GM12878 (cell line): ENCODE measurements around the gene CACNA1S. TPM values are rescaled to one million over a fixed set of nuclear protein-coding genes. Genes with fewer than 3 reads are reported as not detected.

ENCODE experiments used
- ATAC-seq: fragments of 200-7000 bp; cut with Tn5 transposase; 3 replicates; pipeline ENCODE4 v1.9.1; 2020; ENCODE audit warnings: mild to moderate bottlenecking, moderate library complexity
- BruUV-seq: library from RNA; stranded (reverse); fragments of 400-500 nt; replicated peaks from 2 replicates; lab custom pipeline; 2021; lab: Mats Ljungman, UMichigan
- CTCF ChIA-PET: fragments of 300-600 bp; sonication (Branson Sonifier 250); formaldehyde crosslinking; extraction: SDS; loops from one replicate; lab custom pipeline; 2021; ENCODE audit warnings: inconsistent platforms; lab: Yijun Ruan, JAX
- POLR2A ChIA-PET: fragments of 350-600 bp; formaldehyde crosslinking; extraction: SDS; loops from one replicate; lab custom pipeline; 2021; ENCODE audit warnings: inconsistent platforms; lab: Charles Lee
- RAD21 ChIA-PET: fragments of 300-600 bp; sonication (Branson Sonifier 250); formaldehyde crosslinking; loops from one replicate; lab custom pipeline; 2023; ENCODE audit warnings: antibody characterized with exemption; ENCODE audit not compliant: unreplicated experiment; lab: Charles Lee
- SMC1A ChIA-PET: fragments of 300-600 bp; sonication (Branson Sonifier 250); formaldehyde crosslinking; loops from one replicate; lab custom pipeline; 2023; ENCODE audit not compliant: unreplicated experiment, uncharacterized antibody; lab: Charles Lee
- DNase-seq: peaks from one replicate; pipeline ENCODE4 v3.0.0-alpha.2; 2011; ENCODE audit warnings: low read depth, low spot score
- FAIRE-seq: peaks from 3 replicates; lab custom pipeline; 2011; peaks lifted over from hg19 to GRCh38; lab: Jason Lieb, UNC
- H2AFZ ChIP-seq: 2 replicates; pipeline ENCODE4 v1.6.0; 2011; ENCODE audit warnings: low read depth, low read length, control low read depth; ENCODE audit not compliant: control insufficient read depth
- H3K27ac ChIP-seq: 2 replicates; pipeline ENCODE4 v1.5.1; 2011; ENCODE audit warnings: control low read depth; ENCODE audit not compliant: control insufficient read depth, insufficient read depth
- H3K27me3 ChIP-seq, 2 experiments: replicated peaks in 1 of 2; 2 replicates each; pipeline versions ENCODE4 v1.6.0 to v1.6.1; 2011; ENCODE audit warnings: low read length in 1 of 2; ENCODE audit not compliant: control insufficient read depth in 2 of 2, insufficient read depth in 2 of 2
- H3K36me3 ChIP-seq, 2 experiments: 2 replicates each; pipeline ENCODE4 v1.5.1; 2011; ENCODE audit warnings: low read length in 1 of 2; ENCODE audit not compliant: control insufficient read depth in 2 of 2, insufficient read depth in 2 of 2
- H3K4me1 ChIP-seq: 2 replicates; pipeline ENCODE4 v1.6.1; 2011; ENCODE audit warnings: mild to moderate bottlenecking, low read length, moderate library complexity, mixed read lengths; ENCODE audit not compliant: control insufficient read depth, insufficient read depth
- H3K4me2 ChIP-seq: 2 replicates; pipeline ENCODE4 v1.6.0; 2011; ENCODE audit warnings: control low read depth; ENCODE audit not compliant: control insufficient read depth, insufficient read depth
- H3K4me3 ChIP-seq: fragments of 200-600 bp; sonication (generic); 2 replicates; pipeline ENCODE4 v1.5.1; 2016
- H3K79me2 ChIP-seq: 2 replicates; pipeline ENCODE4 v1.6.0; 2011; ENCODE audit warnings: low read length; ENCODE audit not compliant: control insufficient read depth, insufficient read depth
- H3K9ac ChIP-seq: 2 replicates; pipeline ENCODE4 v1.8.0; 2011; ENCODE audit warnings: low read length, control low read depth, mixed read lengths; ENCODE audit not compliant: control insufficient read depth, insufficient read depth
- H3K9me3 ChIP-seq: replicated peaks from 3 replicates; pipeline ENCODE4 v1.5.1; 2011; ENCODE audit warnings: mild to moderate bottlenecking, low read length; ENCODE audit not compliant: control insufficient read depth, insufficient read depth
- H4K20me1 ChIP-seq: 2 replicates; pipeline ENCODE4 v1.6.0; 2011; ENCODE audit not compliant: control insufficient read depth, insufficient read depth
- FOS ChIP-seq: IDR thresholded peaks from 3 replicates; pipeline ENCODE4 v1.6.1; 2011; ENCODE audit warnings: borderline replicate concordance; ENCODE audit not compliant: insufficient read length; ENCODE audit errors: extremely low read depth
- JUNB ChIP-seq: IDR thresholded peaks from 2 replicates; pipeline ENCODE4 v1.6.1; 2016; ENCODE audit warnings: antibody characterized with exemption, mild to moderate bottlenecking
- PML ChIP-seq: IDR thresholded peaks from 2 replicates; pipeline ENCODE4 v1.6.1; 2012; ENCODE audit warnings: low read length, inconsistent platforms
- RB1 ChIP-seq: fragments of 450-650 bp; formaldehyde crosslinking; IDR thresholded peaks from 2 replicates; pipeline ENCODE4 v1.6.1; 2017; ENCODE audit warnings: mild to moderate bottlenecking, borderline replicate concordance
- TCF12 ChIP-seq: IDR thresholded peaks from 2 replicates; pipeline ENCODE4 v1.6.1; 2011; ENCODE audit warnings: low read depth, mild to moderate bottlenecking, low read length
- TCF7 ChIP-seq: IDR thresholded peaks from 2 replicates; pipeline ENCODE4 v1.6.1; 2014; ENCODE audit warnings: antibody characterized with exemption, borderline replicate concordance
- WGBS: methylation state at CpG from one replicate; pipeline ENCODE4 v1.1.6; 2016; ENCODE audit warnings: low lambda C conversion rate; ENCODE audit not compliant: insufficient replicate concordance, insufficient coverage; ENCODE audit errors: missing lambda C conversion rate; 5-methylcytosine and 5-hydroxymethylcytosine counted together
- in situ Hi-C: fragments of 300-500 bp; cut with MboI; formaldehyde crosslinking; loops from 9 replicates; pipeline ENCODE4 v1.14.3; 2018; ENCODE audit warnings: mixed read lengths
- intact Hi-C: fragments of 100-400 bp; cut with micrococcal nuclease; formaldehyde crosslinking; loops from one replicate; pipeline ENCODE4 v1.14.2; 2022; ENCODE audit not compliant: unreplicated experiment
- polyA plus RNA-seq, 11 experiments: library from polyadenylated mRNA; depleted of rRNA in 4 of 11; unstranded in 6 of 11; stranded (reverse) in 5 of 11; fragments of >200 nt; fragmentation: Nextera tagmentation in 4 of 11; fragmentation: Illumina TruSeq in 1 of 11; extraction: Ambion mirVana in 4 of 11; extraction: Trizol in 1 of 11; gene quantifications; 1 replicate in 1 of 11; 2 replicates in 10 of 11; pipeline versions ENCODE4 v1.2.1 to v1.2.3, GENCODE V29; 2011 to 2016; ENCODE audit warnings: inconsistent platforms in 2 of 11, missing spikeins in 2 of 11, low read depth in 1 of 11
- total RNA-seq, 4 experiments: library from RNA; depleted of rRNA in 3 of 4; stranded (reverse); fragments of >200 nt in 3 of 4; fragmentation: Illumina TruSeq in 1 of 4; extraction: Trizol in 1 of 4; gene quantifications; 2 replicates each; pipeline versions ENCODE4 v1.2.1 to v1.2.3, GENCODE V29; 2013 to 2021
- TF ChIP-seq, protein P1 (sequence below): IDR thresholded peaks from 2 replicates; pipeline ENCODE4 v1.6.1; 2011; ENCODE audit warnings: mild to moderate bottlenecking, low read depth, low read length, moderate library complexity; ENCODE audit not compliant: insufficient replicate concordance
- TF ChIP-seq, protein P2 (sequence below): fragments of 450-650 bp; formaldehyde crosslinking; IDR thresholded peaks from 2 replicates; pipeline ENCODE4 v1.5.0; 2022; ENCODE audit warnings: mild to moderate bottlenecking, missing genetic modification characterization
- TF ChIP-seq, protein P3 (sequence below): IDR thresholded peaks from 2 replicates; pipeline ENCODE4 v1.6.1; 2011; ENCODE audit warnings: low read depth, mild to moderate bottlenecking, low read length, moderate library complexity, borderline replicate concordance; ENCODE audit errors: extremely low read depth
- TF ChIP-seq, protein P4 (sequence below): IDR thresholded peaks from 2 replicates; pipeline ENCODE4 v1.6.1; 2012; ENCODE audit warnings: low read depth, low read length, improper control_type of control experiment
- TF ChIP-seq, protein P5 (sequence below): fragments of 450-650 bp; IDR thresholded peaks from 2 replicates; pipeline ENCODE4 v1.6.1; 2014; ENCODE audit warnings: mild to moderate bottlenecking
- TF ChIP-seq, protein P6 (sequence below): fragments of 450-650 bp; IDR thresholded peaks from 2 replicates; pipeline ENCODE4 v1.6.1; 2017; ENCODE audit warnings: mild to moderate bottlenecking, moderate library complexity

The CACNA1S gene
- total and polyA plus RNA-seq, 10 of the 15 experiments (the other 5 are each of a cell fraction or from before 2014, with no cell fraction given): under 0.01 to 0.04 (median 0.02) TPM; not detected in 6

DNA sequence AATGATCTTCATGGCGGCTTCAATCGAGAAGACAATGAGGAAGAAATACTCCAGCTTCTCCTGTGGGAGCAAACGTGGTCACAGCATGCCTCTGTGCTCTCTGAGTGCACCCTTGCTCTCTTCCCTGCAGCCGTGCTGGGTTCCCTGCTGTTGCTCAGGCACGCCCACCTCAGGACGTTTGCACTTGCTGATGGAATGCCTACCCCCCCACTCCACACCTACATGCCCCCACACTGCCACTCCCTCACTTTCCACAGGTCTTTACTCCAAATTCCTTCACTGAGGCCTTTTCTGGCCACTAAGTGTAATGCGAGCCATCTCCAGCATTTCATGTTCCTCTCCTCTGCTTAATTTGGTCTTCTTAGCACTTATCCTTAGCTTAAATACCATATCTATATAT, 18.3 kb downstream of the CACNA1S start:
- H2AFZ ChIP-seq: no peak overlapping the region
- H3K9me3 ChIP-seq: no peaks in the 10 kb centered on the region
- no peak overlapping the region for H3K9ac ChIP-seq
- no peak for FAIRE-seq
- H4K20me1 ChIP-seq: no peaks in the 10 kb centered on the region
- BruUV-seq: no TSS peak
- SMC1A ChIA-PET: no interaction called here
- CTCF ChIA-PET: no interaction called here
- ATAC-seq: no peak
- no peaks in the 10 kb centered on the region for H3K36me3 ChIP-seq
- no peak overlapping the region for H3K4me3 ChIP-seq
- no peak overlapping the region for H3K27ac ChIP-seq
- H3K27me3 ChIP-seq: peaks cover 2% of the 10 kb centered on the region in 2 experiments; a peak in 3 of 4 replicates
- 20% methylated on average over 7 of the region's 7 CpGs for WGBS
- H3K4me2 ChIP-seq: no peak overlapping the region
- no peak for DNase-seq
- no peaks in the 10 kb centered on the region; the same call in 1 of the 2 replicates for H3K4me1 ChIP-seq
- POLR2A ChIA-PET: no interaction called here
- RAD21 ChIA-PET: no interaction called here
- no peaks in the 10 kb centered on the region for H3K79me2 ChIP-seq
- intact Hi-C loops: no loop called here
- in situ Hi-C loops: no loop called here
- TF ChIP-seq, protein P1, sequence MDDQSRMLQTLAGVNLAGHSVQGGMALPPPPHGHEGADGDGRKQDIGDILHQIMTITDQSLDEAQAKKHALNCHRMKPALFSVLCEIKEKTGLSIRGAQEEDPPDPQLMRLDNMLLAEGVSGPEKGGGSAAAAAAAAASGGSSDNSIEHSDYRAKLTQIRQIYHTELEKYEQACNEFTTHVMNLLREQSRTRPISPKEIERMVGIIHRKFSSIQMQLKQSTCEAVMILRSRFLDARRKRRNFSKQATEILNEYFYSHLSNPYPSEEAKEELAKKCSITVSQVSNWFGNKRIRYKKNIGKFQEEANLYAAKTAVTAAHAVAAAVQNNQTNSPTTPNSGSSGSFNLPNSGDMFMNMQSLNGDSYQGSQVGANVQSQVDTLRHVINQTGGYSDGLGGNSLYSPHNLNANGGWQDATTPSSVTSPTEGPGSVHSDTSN: no peak
- TF ChIP-seq, protein P2, sequence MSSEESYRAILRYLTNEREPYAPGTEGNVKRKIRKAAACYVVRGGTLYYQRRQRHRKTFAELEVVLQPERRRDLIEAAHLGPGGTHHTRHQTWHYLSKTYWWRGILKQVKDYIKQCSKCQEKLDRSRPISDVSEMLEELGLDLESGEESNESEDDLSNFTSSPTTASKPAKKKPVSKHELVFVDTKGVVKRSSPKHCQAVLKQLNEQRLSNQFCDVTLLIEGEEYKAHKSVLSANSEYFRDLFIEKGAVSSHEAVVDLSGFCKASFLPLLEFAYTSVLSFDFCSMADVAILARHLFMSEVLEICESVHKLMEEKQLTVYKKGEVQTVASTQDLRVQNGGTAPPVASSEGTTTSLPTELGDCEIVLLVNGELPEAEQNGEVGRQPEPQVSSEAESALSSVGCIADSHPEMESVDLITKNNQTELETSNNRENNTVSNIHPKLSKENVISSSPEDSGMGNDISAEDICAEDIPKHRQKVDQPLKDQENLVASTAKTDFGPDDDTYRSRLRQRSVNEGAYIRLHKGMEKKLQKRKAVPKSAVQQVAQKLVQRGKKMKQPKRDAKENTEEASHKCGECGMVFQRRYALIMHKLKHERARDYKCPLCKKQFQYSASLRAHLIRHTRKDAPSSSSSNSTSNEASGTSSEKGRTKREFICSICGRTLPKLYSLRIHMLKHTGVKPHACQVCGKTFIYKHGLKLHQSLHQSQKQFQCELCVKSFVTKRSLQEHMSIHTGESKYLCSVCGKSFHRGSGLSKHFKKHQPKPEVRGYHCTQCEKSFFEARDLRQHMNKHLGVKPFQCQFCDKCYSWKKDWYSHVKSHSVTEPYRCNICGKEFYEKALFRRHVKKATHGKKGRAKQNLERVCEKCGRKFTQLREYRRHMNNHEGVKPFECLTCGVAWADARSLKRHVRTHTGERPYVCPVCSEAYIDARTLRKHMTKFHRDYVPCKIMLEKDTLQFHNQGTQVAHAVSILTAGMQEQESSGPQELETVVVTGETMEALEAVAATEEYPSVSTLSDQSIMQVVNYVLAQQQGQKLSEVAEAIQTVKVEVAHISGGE (CRISPR knock-in tag): no peak
- TF ChIP-seq, protein P3, sequence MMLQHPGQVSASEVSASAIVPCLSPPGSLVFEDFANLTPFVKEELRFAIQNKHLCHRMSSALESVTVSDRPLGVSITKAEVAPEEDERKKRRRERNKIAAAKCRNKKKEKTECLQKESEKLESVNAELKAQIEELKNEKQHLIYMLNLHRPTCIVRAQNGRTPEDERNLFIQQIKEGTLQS: no peak
- TF ChIP-seq TCF7 (no peak), TCF12 (no peak), JUNB (no peak), RB1 (no peak), PML (no peak), FOS (no peak)
- TF ChIP-seq, protein P4, sequence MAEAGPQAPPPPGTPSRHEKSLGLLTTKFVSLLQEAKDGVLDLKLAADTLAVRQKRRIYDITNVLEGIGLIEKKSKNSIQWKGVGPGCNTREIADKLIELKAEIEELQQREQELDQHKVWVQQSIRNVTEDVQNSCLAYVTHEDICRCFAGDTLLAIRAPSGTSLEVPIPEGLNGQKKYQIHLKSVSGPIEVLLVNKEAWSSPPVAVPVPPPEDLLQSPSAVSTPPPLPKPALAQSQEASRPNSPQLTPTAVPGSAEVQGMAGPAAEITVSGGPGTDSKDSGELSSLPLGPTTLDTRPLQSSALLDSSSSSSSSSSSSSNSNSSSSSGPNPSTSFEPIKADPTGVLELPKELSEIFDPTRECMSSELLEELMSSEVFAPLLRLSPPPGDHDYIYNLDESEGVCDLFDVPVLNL: no peak
- TF ChIP-seq, protein P5, sequence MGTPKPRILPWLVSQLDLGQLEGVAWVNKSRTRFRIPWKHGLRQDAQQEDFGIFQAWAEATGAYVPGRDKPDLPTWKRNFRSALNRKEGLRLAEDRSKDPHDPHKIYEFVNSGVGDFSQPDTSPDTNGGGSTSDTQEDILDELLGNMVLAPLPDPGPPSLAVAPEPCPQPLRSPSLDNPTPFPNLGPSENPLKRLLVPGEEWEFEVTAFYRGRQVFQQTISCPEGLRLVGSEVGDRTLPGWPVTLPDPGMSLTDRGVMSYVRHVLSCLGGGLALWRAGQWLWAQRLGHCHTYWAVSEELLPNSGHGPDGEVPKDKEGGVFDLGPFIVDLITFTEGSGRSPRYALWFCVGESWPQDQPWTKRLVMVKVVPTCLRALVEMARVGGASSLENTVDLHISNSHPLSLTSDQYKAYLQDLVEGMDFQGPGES: no peak
- TF ChIP-seq, protein P6, sequence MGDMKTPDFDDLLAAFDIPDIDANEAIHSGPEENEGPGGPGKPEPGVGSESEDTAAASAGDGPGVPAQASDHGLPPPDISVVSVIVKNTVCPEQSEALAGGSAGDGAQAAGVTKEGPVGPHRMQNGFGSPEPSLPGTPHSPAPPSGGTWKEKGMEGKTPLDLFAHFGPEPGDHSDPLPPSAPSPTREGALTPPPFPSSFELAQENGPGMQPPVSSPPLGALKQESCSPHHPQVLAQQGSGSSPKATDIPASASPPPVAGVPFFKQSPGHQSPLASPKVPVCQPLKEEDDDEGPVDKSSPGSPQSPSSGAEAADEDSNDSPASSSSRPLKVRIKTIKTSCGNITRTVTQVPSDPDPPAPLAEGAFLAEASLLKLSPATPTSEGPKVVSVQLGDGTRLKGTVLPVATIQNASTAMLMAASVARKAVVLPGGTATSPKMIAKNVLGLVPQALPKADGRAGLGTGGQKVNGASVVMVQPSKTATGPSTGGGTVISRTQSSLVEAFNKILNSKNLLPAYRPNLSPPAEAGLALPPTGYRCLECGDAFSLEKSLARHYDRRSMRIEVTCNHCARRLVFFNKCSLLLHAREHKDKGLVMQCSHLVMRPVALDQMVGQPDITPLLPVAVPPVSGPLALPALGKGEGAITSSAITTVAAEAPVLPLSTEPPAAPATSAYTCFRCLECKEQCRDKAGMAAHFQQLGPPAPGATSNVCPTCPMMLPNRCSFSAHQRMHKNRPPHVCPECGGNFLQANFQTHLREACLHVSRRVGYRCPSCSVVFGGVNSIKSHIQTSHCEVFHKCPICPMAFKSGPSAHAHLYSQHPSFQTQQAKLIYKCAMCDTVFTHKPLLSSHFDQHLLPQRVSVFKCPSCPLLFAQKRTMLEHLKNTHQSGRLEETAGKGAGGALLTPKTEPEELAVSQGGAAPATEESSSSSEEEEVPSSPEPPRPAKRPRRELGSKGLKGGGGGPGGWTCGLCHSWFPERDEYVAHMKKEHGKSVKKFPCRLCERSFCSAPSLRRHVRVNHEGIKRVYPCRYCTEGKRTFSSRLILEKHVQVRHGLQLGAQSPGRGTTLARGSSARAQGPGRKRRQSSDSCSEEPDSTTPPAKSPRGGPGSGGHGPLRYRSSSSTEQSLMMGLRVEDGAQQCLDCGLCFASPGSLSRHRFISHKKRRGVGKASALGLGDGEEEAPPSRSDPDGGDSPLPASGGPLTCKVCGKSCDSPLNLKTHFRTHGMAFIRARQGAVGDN: no peak
